HFFc6 (cell line): ENCODE measurements around the gene SYNGAP1. TPM values are rescaled to one million over a fixed set of nuclear protein-coding genes. Genes with fewer than 3 reads are reported as not detected.

Experiments used
- DNase-seq: peaks from one replicate; pipeline ENCODE4 v3.0.0-alpha.2; 2018
- H3K27ac Mint-ChIP-seq: 2 replicates; pipeline ENCODE4 v1.8.0; 2020; ENCODE audit warnings: mild to moderate bottlenecking, mixed read lengths
- H3K27me3 Mint-ChIP-seq: 2 replicates; pipeline ENCODE4 v1.8.0; 2021; ENCODE audit warnings: mild to moderate bottlenecking, moderate library complexity, mixed read lengths; ENCODE audit not compliant: insufficient read depth
- H3K36me3 Mint-ChIP-seq: 2 replicates; pipeline ENCODE4 v1.8.0; 2021; ENCODE audit warnings: low read depth, mixed read lengths
- H3K4me1 Mint-ChIP-seq: 2 replicates; pipeline ENCODE4 v1.8.0; 2020; ENCODE audit warnings: low read depth, mixed read lengths
- H3K4me3 Mint-ChIP-seq: 2 replicates; pipeline ENCODE4 v1.8.0; 2020; ENCODE audit warnings: mild to moderate bottlenecking, moderate library complexity, mixed read lengths
- H3K9me3 Mint-ChIP-seq: 2 replicates; pipeline ENCODE4 v1.8.0; 2020; ENCODE audit warnings: mild to moderate bottlenecking, mixed read lengths
- total RNA-seq, 6 experiments: library from RNA; stranded (reverse); fragmentation: NEBNext Ultra II Directional; extraction: Animal tissue kit (Norgen Biotek cat#: 25700); gene quantifications; 2 replicates in 1 of 6; 3 replicates in 5 of 6; pipeline ENCODE4 v1.2.3, GENCODE V29; 2021
- TF ChIP-seq, protein P1 (sequence below): fragments of 200-600 bp; sonication (generic); IDR thresholded peaks from 2 replicates; pipeline ENCODE4 v1.5.0; 2021; ENCODE audit warnings: antibody characterized with exemption, mild to moderate bottlenecking

Gene SYNGAP1
- total RNA-seq, 6 experiments from 2014 or later = 10.5 to 15.0 (median 13.3) TPM

GRCh38 chr6:33390767-33391277 is 29.0 kb upstream of the SYNGAP1 start:
- Mint-ChIP-seq H3K4me1 (peaks cover 45% of the 10 kb centered on the region), H3K27ac (peak overlapping the region; percentile 94), H3K9me3 (no peaks in the 10 kb centered on the region), H3K36me3 (peaks cover 6% of the 10 kb centered on the region; the same call in 1 of the 2 replicates), H3K27me3 (peaks cover 4% of the 10 kb centered on the region), H3K4me3 (peak overlapping the region; percentile 93)
- TF ChIP-seq, protein P1, sequence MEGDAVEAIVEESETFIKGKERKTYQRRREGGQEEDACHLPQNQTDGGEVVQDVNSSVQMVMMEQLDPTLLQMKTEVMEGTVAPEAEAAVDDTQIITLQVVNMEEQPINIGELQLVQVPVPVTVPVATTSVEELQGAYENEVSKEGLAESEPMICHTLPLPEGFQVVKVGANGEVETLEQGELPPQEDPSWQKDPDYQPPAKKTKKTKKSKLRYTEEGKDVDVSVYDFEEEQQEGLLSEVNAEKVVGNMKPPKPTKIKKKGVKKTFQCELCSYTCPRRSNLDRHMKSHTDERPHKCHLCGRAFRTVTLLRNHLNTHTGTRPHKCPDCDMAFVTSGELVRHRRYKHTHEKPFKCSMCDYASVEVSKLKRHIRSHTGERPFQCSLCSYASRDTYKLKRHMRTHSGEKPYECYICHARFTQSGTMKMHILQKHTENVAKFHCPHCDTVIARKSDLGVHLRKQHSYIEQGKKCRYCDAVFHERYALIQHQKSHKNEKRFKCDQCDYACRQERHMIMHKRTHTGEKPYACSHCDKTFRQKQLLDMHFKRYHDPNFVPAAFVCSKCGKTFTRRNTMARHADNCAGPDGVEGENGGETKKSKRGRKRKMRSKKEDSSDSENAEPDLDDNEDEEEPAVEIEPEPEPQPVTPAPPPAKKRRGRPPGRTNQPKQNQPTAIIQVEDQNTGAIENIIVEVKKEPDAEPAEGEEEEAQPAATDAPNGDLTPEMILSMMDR = no peak
- DNase-seq = no peak

GRCh38 chr6:33391278-33391921 is 28.5 kb upstream of the SYNGAP1 start, which contains the start of gene KIFC1:
Gene KIFC1 (plus strand): TSS chr6:33391823. CDS start chr6:33391986, 163 bp downstream.
- H3K36me3 Mint-ChIP-seq = peaks cover 12% of the 10 kb centered on the region; the same call in 1 of the 2 replicates
- peak within 1 kb of the TSS; percentile 93 for H3K4me3 Mint-ChIP-seq
- H3K4me1 Mint-ChIP-seq = peaks cover 50% of the 10 kb centered on the region
- TF ChIP-seq, protein P1 = peak; percentile 98
- peak within 1 kb of the TSS; percentile 94 for H3K27ac Mint-ChIP-seq
- no peaks in the 10 kb centered on the region for H3K9me3 Mint-ChIP-seq
- no peaks in the 10 kb centered on the region; the same call in none of the 2 replicates for H3K27me3 Mint-ChIP-seq
- DNase-seq = peak; percentile 100

- peaks cover 50% of the 10 kb centered on the region for H3K4me1 Mint-ChIP-seq
- H3K4me3 Mint-ChIP-seq = peak overlapping the region; percentile 93
- H3K9me3 Mint-ChIP-seq = no peaks in the 10 kb centered on the region
- H3K27ac Mint-ChIP-seq = peak overlapping the region; percentile 94
- peaks cover 12% of the 10 kb centered on the region; the same call in 1 of the 2 replicates for H3K36me3 Mint-ChIP-seq
- DNase-seq = no peak
- TF ChIP-seq, protein P1 = no peak
- no peaks in the 10 kb centered on the region; the same call in none of the 2 replicates for H3K27me3 Mint-ChIP-seq
Observed at GRCh38 chr6:33391922-33392594, 27.8 kb upstream of the SYNGAP1 start.

DNA sequence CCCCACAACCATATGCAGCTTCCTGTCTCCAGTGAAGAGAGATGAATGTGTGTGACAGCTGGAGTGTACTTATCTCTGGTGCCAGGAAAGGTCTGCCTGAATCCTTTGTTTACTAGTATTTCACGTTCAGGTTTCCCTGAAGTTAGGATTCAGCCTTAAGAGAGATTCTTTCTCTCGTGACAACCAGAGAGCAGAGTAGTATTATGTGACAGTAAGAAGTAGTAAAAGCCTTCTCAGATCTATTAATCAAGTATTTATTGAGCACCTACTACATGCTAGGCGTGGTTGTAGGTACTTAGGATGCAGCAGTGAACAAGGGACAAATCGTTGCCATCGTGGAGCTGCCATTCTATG is 27.3 kb upstream of the SYNGAP1 start:
- Mint-ChIP-seq H3K4me1 (peaks cover 52% of the 10 kb centered on the region), H3K9me3 (no peaks in the 10 kb centered on the region), H3K27me3 (no peaks in the 10 kb centered on the region; the same call in none of the 2 replicates), H3K4me3 (peak overlapping the region; percentile 93), H3K27ac (peak overlapping the region; percentile 94), H3K36me3 (peaks cover 12% of the 10 kb centered on the region; the same call in 1 of the 2 replicates)
- TF ChIP-seq, protein P1 = no peak
- DNase-seq = no peak

DNA sequence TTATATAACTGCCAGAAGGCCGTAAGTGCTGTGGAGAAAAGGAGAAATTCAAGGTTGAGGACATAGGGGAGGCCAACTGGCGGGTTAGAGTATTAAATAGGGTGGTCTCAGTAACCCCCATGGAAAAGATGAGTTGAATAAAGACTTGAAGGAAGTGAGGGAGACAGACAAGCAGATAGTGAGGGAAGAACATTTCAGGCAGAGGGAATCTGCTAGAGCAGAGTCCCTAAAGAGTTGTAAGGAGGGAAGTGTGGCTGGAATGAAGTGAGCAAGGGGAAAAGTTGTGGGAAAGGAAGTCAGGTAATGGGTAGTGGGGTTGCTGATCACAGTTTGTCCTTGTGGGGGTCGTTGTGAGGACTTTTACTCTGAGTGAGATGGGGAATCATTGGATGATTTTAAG is 26.9 kb upstream of the SYNGAP1 start:
- no peak for DNase-seq
- Mint-ChIP-seq H3K4me1 (peaks cover 56% of the 10 kb centered on the region), H3K4me3 (peak overlapping the region; percentile 93), H3K36me3 (peaks cover 12% of the 10 kb centered on the region; the same call in 1 of the 2 replicates), H3K27me3 (no peaks in the 10 kb centered on the region; the same call in none of the 2 replicates), H3K9me3 (no peaks in the 10 kb centered on the region), H3K27ac (peak overlapping the region; percentile 94)
- TF ChIP-seq, protein P1 = no peak
